CD4-positive, CD25-positive, alpha-beta regulatory T cell (primary cell): ENCODE measurements around the gene IL6R. TPM values are rescaled to one million over a fixed set of nuclear protein-coding genes. Genes with fewer than 3 reads are reported as not detected.

ENCODE experiments used
- ATAC-seq, 2 donors: fragments of 150-1000 bp; cut with Tn5 transposase; one replicate each; pipeline ENCODE4 v1.10.0; 2021; ENCODE audit warnings: low read depth in 2 of 2, moderate number of reproducible peaks in 2 of 2, moderate library complexity in 1 of 2
- DNase-seq, 3 donors: peaks; one replicate each; pipeline versions ENCODE4 v3.0.0 to v3.0.0-alpha.2; 2012 to 2022; ENCODE audit warnings: mixed read lengths in 1 of 3
- H3K27ac ChIP-seq: one replicate; pipeline ENCODE4 v1.7.0; 2013; ENCODE audit warnings: mild to moderate bottlenecking, low read length; ENCODE audit not compliant: insufficient read depth, poor library complexity, severe bottlenecking
- H3K27me3 ChIP-seq: one replicate; pipeline ENCODE4 v1.7.0; 2013; ENCODE audit warnings: low read length; ENCODE audit not compliant: control insufficient read depth, insufficient read depth
- H3K36me3 ChIP-seq: one replicate; pipeline ENCODE4 v1.7.0; 2013; ENCODE audit warnings: mild to moderate bottlenecking, low read length, moderate library complexity; ENCODE audit not compliant: control insufficient read depth, insufficient read depth
- H3K4me1 ChIP-seq: 2 replicates; pipeline ENCODE4 v1.7.0; 2013; ENCODE audit warnings: mild to moderate bottlenecking, low read length; ENCODE audit not compliant: insufficient read depth, control insufficient read depth, poor library complexity, severe bottlenecking
- H3K4me3 ChIP-seq: one replicate; pipeline ENCODE4 v1.7.0; 2013; ENCODE audit warnings: low read depth, mild to moderate bottlenecking, low read length, moderate library complexity
- H3K9me3 ChIP-seq, 2 experiments: 1 replicate in 1 of 2; 2 replicates in 1 of 2; pipeline ENCODE4 v1.7.0; 2013; ENCODE audit warnings: low read length in 2 of 2, mild to moderate bottlenecking in 1 of 2, moderate library complexity in 1 of 2; ENCODE audit not compliant: control insufficient read depth in 2 of 2
- H3K27ac Mint-ChIP-seq, 3 donors: one replicate each; pipeline ENCODE4 v1.8.0; 2020 to 2022; ENCODE audit warnings: mild to moderate bottlenecking in 3 of 3, mixed read lengths in 3 of 3, moderate library complexity in 2 of 3
- H3K27me3 Mint-ChIP-seq: one replicate; pipeline ENCODE4 v1.8.0; 2022; ENCODE audit warnings: mild to moderate bottlenecking, mixed read lengths
- H3K36me3 Mint-ChIP-seq: one replicate; pipeline ENCODE4 v1.8.0; 2020; ENCODE audit warnings: mixed read lengths
- H3K4me1 Mint-ChIP-seq, 4 donors: one replicate each; pipeline ENCODE4 v1.8.0; 2020 to 2022; ENCODE audit warnings: mixed read lengths in 4 of 4, mild to moderate bottlenecking in 1 of 4
- H3K4me3 Mint-ChIP-seq, 4 donors: one replicate each; pipeline ENCODE4 v1.8.0; 2020 to 2022; ENCODE audit warnings: mild to moderate bottlenecking in 4 of 4, mixed read lengths in 4 of 4, moderate library complexity in 3 of 4
- H3K9me3 Mint-ChIP-seq, 7 donors: one replicate each; pipeline ENCODE4 v1.8.0; 2020 to 2022; ENCODE audit warnings: mixed read lengths in 7 of 7, mild to moderate bottlenecking in 3 of 7, moderate library complexity in 2 of 7
- polyA plus RNA-seq, 4 donors: library from polyadenylated mRNA; unstranded; fragments of 300-500 nt; fragmentation: Illumina TruSeq; gene quantifications; one replicate each; pipeline ENCODE4 v1.2.3, GENCODE V29; 2021
- total RNA-seq: library from RNA; stranded (reverse); gene quantifications from one replicate; pipeline ENCODE4 v1.2.3, GENCODE V29; 2022

IL6R gene
- total and polyA plus RNA-seq, 5 donors from 2014 or later: 54.5 to 135 (median 67.5) TPM

DNA sequence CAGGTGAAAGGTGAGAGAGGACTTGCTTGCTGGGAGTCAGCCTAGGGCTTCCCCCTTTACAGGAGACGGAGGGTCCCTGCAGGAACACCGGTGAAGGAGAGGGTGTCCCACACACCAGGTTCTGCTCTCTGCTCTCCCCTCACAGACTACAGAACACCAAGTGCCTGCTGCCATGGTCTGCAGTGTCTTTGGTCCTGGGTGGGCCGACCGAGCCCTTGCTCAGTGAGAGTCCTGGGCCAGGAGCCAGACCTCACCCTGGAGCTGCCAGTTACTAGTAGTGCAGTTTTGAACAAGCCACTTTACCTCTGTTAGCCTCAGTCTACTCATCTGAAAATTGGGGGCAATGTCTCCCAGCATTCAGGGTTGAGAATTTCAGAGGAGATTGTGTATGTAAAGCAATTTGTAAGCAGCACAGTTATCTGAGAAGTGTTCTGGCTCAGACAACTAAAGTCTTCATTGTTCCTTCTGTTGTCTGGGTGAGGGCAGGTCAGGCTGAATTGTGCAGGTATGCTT lies 2.7 kb upstream of the IL6R start:
- peak overlapping the region in 3 of 4 donors; percentile 51 to 96 (median 57) for H3K4me3 Mint-ChIP-seq

DNA sequence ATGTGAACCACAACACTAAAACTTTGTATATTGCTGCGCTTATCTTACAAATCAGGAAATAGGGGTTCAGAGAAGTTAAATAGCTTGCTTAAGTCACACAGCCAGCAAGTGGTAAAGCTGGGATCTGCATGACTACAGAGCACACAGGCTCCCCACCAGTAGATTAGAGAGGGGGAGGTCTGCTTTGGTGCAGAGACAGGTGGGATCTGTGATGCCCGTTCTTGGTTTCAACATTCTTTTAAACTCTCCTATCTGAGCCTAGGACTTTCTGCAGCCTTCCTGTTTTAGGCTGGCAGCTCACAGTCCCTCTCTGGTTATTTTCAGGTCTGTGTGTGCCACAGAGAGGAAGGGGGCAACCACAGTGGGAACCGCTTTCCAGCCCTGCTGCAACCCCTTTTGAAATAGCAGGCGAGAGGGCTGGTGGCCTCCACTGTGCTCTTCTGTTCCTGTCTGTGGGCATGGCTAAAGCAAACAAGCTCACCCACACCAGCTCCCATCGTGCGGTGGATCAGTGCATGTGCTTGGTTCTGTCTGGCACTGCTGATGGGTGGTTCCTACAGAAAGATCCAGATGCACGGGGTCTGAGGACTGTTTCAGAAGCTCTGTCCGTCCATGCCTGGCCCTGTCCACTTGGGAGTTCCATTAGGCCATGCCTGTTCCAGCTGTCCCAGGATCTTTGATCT lies 1.7 kb upstream of the IL6R start:
- Histone ChIP-seq H3K4me1 (peaks cover 61% of the 10 kb centered on the region), H3K4me3 (peak overlapping the region; percentile 62), H3K36me3 (no peaks in the 10 kb centered on the region), H3K9me3 (no peaks in the 10 kb centered on the region), H3K27ac (peak overlapping the region; percentile 87), H3K27me3 (no peaks in the 10 kb centered on the region)
- H3K36me3 Mint-ChIP-seq: peaks cover 3% of the 10 kb centered on the region
- no peaks in the 10 kb centered on the region for H3K9me3 Mint-ChIP-seq
- H3K27me3 Mint-ChIP-seq: no peaks in the 10 kb centered on the region
- peak overlapping the region; percentile 92 to 96 (median 96) for H3K27ac Mint-ChIP-seq
- no peak for ATAC-seq
- H3K4me1 Mint-ChIP-seq: peaks cover under 1 to 63% (median 39%) of the 10 kb centered on the region in 4 donors
- H3K4me3 Mint-ChIP-seq: peak overlapping the region; percentile 57 to 96 (median 92)
- DNase-seq: peak in 2 of 3 donors; percentile 37 to 64

More for the DNA sequence above, 2.7 kb upstream of the IL6R start:
- Mint-ChIP-seq H3K27me3 (no peaks in the 10 kb centered on the region), H3K9me3 (no peaks in the 10 kb centered on the region), H3K36me3 (no peaks in the 10 kb centered on the region), H3K27ac (peak overlapping the region; percentile 92 to 96 (median 96)), H3K4me1 (peaks cover 9 to 63% (median 38%) of the 10 kb centered on the region in 4 donors)
- H3K4me1 ChIP-seq: peaks cover 57% of the 10 kb centered on the region
- ATAC-seq (no peak), DNase-seq (no peak)
- H3K27me3 ChIP-seq: no peaks in the 10 kb centered on the region
- peak overlapping the region; percentile 26 for H3K4me3 ChIP-seq
- H3K36me3 ChIP-seq: no peaks in the 10 kb centered on the region
- H3K9me3 ChIP-seq: no peaks in the 10 kb centered on the region
- peak overlapping the region; percentile 87 for H3K27ac ChIP-seq

DNA sequence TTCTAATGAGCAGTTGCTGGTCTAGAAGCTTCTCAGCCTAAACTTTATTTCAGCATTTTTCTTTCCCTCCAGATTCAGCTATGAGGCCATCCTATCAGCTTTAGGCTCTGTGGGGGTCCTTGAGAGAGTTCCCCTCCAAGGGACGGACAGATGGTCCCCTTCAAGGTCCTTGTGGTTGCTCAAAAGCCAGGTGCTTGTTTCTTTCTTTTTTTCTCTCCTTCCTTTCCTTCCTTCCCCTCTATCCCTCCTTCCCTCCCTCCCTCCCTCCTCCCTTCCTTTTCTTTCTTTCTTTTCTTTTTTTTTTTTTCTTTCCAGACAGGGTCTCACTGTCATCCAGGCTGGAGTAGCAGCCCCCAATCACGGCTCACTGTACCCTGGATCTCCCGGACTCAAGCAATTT lies 1.2 kb upstream of the IL6R start:
- Histone ChIP-seq H3K4me3 (peak overlapping the region; percentile 62), H3K27ac (peak overlapping the region; percentile 87)
- no peak for ATAC-seq

DNA sequence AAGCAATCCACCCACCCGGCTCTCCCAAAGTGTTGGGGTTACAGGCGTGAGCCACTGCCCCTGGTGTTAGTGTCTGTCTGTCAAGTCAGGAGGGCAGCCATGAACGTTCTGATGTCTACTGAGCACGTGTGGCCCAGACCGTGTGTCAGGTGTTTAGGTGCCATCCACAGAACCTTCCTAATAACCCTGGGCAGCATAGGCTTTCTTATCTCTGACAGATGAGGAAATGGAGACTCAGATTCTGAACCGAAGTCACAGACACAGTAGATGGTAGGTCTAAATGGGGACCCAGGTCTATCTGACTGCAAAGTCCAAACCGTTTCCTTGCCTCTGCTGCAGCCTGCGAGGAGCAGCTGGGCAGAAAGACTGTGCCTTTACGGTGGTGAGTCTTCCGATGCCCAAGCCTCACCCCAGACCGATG lies 622 bp upstream of the IL6R start:
- H3K27me3 ChIP-seq: no peaks in the 10 kb centered on the region
- peak overlapping the region; percentile 89 to 96 (median 92) for H3K4me3 Mint-ChIP-seq
- H3K36me3 Mint-ChIP-seq: peaks cover 3% of the 10 kb centered on the region
- DNase-seq (no peak), ATAC-seq (peak; percentile 4 to 5)
- H3K9me3 Mint-ChIP-seq: no peaks in the 10 kb centered on the region
- no peaks in the 10 kb centered on the region for H3K9me3 ChIP-seq
- peak overlapping the region; percentile 92 to 96 (median 96) for H3K27ac Mint-ChIP-seq
- H3K27ac ChIP-seq: peak overlapping the region; percentile 87
- peaks cover 5 to 69% (median 45%) of the 10 kb centered on the region in 4 donors for H3K4me1 Mint-ChIP-seq
- H3K27me3 Mint-ChIP-seq: no peaks in the 10 kb centered on the region
- peak overlapping the region; percentile 74 for H3K4me3 ChIP-seq
- H3K4me1 ChIP-seq: peaks cover 73% of the 10 kb centered on the region
- H3K36me3 ChIP-seq: no peaks in the 10 kb centered on the region

More for the DNA sequence above, 1.2 kb upstream of the IL6R start:
- H3K36me3 ChIP-seq: no peaks in the 10 kb centered on the region
- Mint-ChIP-seq H3K4me1 (peaks cover 0 to 64% (median 40%) of the 10 kb centered on the region in 4 donors), H3K36me3 (peaks cover 3% of the 10 kb centered on the region), H3K9me3 (no peaks in the 10 kb centered on the region), H3K27ac (peak overlapping the region; percentile 92 to 96 (median 96)), H3K27me3 (no peaks in the 10 kb centered on the region), H3K4me3 (peak overlapping the region; percentile 57 to 96 (median 92))
- peaks cover 67% of the 10 kb centered on the region for H3K4me1 ChIP-seq
- no peak for DNase-seq
- H3K27me3 ChIP-seq: no peaks in the 10 kb centered on the region
- H3K9me3 ChIP-seq: no peaks in the 10 kb centered on the region

DNA sequence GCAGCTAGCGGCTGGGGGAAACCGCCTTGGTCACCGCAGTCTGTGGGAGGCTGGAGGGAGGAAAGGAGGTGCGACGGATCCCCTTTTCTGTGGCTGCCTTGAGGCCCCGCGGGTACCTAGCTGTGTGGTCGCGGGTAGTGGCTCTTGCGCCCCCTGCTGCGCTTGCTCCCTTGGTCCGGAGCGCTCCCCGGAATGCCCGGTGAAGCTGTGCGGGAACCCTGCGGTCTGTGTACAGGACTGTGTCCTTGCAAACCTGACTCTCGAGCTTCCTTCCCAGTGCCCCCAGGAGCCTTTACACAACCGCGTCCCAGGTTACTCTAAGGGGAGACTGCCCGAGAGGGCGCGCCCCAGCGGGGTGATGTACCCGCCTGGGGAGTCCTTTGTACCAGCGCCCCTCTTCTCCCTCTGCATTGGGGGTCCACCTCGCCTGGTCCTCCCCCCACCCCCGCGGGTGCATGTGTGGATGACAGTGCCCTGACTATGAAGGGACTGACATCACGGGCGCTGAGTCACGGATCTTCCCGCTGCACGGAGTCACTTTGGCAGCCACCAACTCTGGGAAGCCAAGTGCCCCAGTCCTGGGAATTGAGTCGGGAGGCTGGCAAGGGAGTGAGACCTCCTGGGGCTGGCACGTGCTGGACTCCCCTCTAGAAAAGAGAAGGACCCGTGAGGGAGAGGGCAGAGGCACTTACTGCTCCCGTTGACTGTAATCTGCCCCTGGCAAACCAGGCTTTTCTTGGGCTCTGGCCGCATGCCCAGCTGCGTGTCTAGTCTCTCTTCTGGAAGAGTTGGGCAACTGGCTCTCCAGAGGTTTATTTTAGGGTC lies 816 bp downstream of the IL6R start:
- peak; percentile 2 to 5 for ATAC-seq

DNA sequence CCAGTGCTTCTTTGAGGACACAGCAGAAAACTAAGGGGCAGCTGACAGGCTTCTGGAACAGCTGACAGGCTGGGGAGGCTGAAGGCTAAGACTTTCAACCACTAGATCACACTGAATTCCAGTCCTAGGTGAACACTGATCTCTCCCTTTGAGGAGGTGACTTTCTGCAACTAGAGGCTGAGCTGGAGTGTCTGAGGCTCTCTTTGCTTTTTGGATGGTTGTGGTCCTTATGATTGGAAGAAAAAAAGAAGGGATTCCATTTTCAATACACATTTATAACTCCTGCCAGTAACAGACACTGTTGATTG lies 1.4 kb downstream of the IL6R start:
- Mint-ChIP-seq H3K4me1 (peaks cover 14 to 82% (median 55%) of the 10 kb centered on the region in 4 donors), H3K9me3 (no peaks in the 10 kb centered on the region), H3K4me3 (peak overlapping the region; percentile 95 to 99 (median 98)), H3K27ac (peak overlapping the region; percentile 84 to 98 (median 96)), H3K36me3 (peaks cover 13% of the 10 kb centered on the region), H3K27me3 (no peaks in the 10 kb centered on the region)
- no peaks in the 10 kb centered on the region for H3K9me3 ChIP-seq
- no peaks in the 10 kb centered on the region for H3K27me3 ChIP-seq
- H3K4me1 ChIP-seq: peaks cover 87% of the 10 kb centered on the region
- no peak for ATAC-seq
- H3K4me3 ChIP-seq: peak overlapping the region; percentile 93
- DNase-seq: no peak
- H3K36me3 ChIP-seq: peaks cover 4% of the 10 kb centered on the region
- H3K27ac ChIP-seq: peak overlapping the region; percentile 87

More for the DNA sequence above, 816 bp downstream of the IL6R start:
- H3K4me1 Mint-ChIP-seq: peaks cover 14 to 77% (median 52%) of the 10 kb centered on the region in 4 donors
- peak; percentile 37 to 53 (median 45) for DNase-seq
- no peaks in the 10 kb centered on the region for H3K27me3 ChIP-seq
- H3K27ac ChIP-seq: peak overlapping the region; percentile 87
- H3K4me1 ChIP-seq: peaks cover 84% of the 10 kb centered on the region
- no peaks in the 10 kb centered on the region for H3K9me3 Mint-ChIP-seq
- no peaks in the 10 kb centered on the region for H3K9me3 ChIP-seq
- peak overlapping the region; percentile 93 for H3K4me3 ChIP-seq
- H3K36me3 ChIP-seq: no peaks in the 10 kb centered on the region
- H3K27ac Mint-ChIP-seq: peak overlapping the region; percentile 84 to 98 (median 96)
- H3K27me3 Mint-ChIP-seq: no peaks in the 10 kb centered on the region
- H3K36me3 Mint-ChIP-seq: peaks cover 7% of the 10 kb centered on the region
- peak overlapping the region; percentile 95 to 99 (median 98) for H3K4me3 Mint-ChIP-seq

DNA sequence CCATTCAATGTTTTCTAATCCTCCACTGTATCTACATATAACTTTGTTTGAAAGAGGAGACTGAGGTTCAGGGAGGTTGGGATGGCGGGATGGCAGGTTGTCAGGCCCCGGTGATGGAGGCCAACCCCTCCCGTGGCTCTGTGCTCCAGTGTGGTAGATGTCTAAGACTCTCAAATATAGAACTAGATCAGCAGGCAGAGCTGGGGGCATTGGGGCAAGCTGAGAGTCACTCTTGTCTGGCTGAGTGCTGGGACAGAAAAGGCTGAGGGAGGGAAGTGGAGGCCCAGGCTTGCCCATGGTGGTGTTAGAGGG lies 1.7 kb downstream of the IL6R start:
- H3K9me3 Mint-ChIP-seq: no peaks in the 10 kb centered on the region
- no peak for DNase-seq
- H3K27me3 ChIP-seq: no peaks in the 10 kb centered on the region
- peaks cover 14 to 81% (median 54%) of the 10 kb centered on the region in 4 donors for H3K4me1 Mint-ChIP-seq
- peak overlapping the region; percentile 84 to 98 (median 96) for H3K27ac Mint-ChIP-seq
- ATAC-seq: no peak
- H3K4me3 ChIP-seq: peak overlapping the region; percentile 93
- H3K36me3 Mint-ChIP-seq: peaks cover 14% of the 10 kb centered on the region
- no peaks in the 10 kb centered on the region for H3K9me3 ChIP-seq
- peak overlapping the region; percentile 95 to 99 (median 98) for H3K4me3 Mint-ChIP-seq
- peak overlapping the region; percentile 87 for H3K27ac ChIP-seq
- H3K27me3 Mint-ChIP-seq: no peaks in the 10 kb centered on the region
- peaks cover 86% of the 10 kb centered on the region for H3K4me1 ChIP-seq
- H3K36me3 ChIP-seq: peaks cover 4% of the 10 kb centered on the region
